Coronary artery (tissue), 2 donors: ENCODE measurements around the gene PIAS2.
A peak's percentile ranks its signal among the peaks of the same experiment; 100 is the strongest.
"Not testable (repeated sequence)": the region's sequence is repeated elsewhere in the genome, so short reads cannot be mapped to it uniquely, and the experiment has no call there.

Experiments
- DNase-seq: peaks from one replicate; pipeline ENCODE4 v3.0.0-alpha.2; 2017; ENCODE audit warnings: low spot score
- H3K27ac ChIP-seq, 2 donors: fragments of 200-600 bp; sonication (generic); one replicate each; pipeline ENCODE4 v1.5.1; 2016 to 2019
- H3K4me3 ChIP-seq: fragments of 200-600 bp; sonication (generic); 2 replicates; pipeline ENCODE4 v1.5.1; 2016; ENCODE audit warnings: mild to moderate bottlenecking, moderate library complexity
- CTCF ChIP-seq: fragments of 200-600 bp; sonication (generic); IDR thresholded peaks from one replicate; pipeline ENCODE4 v1.5.1; 2019; ENCODE audit warnings: antibody characterized with exemption

PIAS2 gene

DNA sequence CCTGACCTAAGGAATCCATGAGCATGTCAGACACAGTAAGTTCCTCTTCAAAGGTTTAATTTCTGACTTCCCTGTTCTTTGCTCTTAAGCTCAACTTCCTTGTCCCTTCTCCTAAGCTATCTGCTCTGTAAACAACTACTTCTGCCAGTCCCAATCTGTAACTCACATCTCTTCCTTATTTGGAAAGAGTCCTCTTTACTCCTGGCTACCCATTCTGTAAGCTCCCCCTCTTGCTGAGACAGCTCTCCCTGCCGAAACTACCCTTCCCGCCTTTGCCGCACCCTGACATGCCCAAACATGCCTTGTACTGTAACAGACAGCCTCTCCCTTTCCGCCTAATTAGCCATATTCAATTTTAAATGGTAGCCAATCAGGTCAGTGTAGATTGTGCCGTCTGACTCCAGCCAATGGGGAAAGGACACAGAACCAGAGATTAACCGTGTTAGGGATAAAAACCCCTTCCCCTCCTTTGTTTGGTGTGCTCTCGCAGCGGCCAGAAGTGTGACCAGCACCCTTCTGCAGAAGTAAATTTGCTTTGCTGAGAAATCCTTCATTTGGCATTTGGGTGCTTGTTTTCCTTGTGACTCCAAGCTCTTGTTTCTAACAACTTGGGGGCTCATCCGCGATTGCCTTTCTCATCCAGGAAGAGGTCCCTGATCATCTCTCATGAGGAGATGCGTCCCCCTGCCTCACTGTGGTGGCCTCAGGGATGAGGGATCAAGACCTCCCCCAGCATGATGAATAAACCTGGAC is 49.0 kb downstream of the PIAS2 start:
- DNase-seq = no peak
- H3K4me3 ChIP-seq = no peak overlapping the region

GRCh38 chr18:46867367-46868143 is 49.8 kb downstream of the PIAS2 start:
- H3K27ac ChIP-seq = peak overlapping the region in 1 of 2 donors; percentile 33
- no peak for DNase-seq
- no peak for TF ChIP-seq CTCF
- no peak overlapping the region for H3K4me3 ChIP-seq

More for the DNA sequence above, 49.0 kb downstream of the PIAS2 start:
- H3K27ac ChIP-seq = peak overlapping the region in 1 of 2 donors; percentile 9
- no peak for TF ChIP-seq CTCF

GRCh38 chr18:46866523-46866922 is 50.8 kb downstream of the PIAS2 start:
- H3K27ac ChIP-seq = no peak overlapping the region
- no peak for TF ChIP-seq CTCF
- no peak overlapping the region for H3K4me3 ChIP-seq
- no peak for DNase-seq

GRCh38 chr18:46865245-46865644 is 52.1 kb downstream of the PIAS2 start:
- not testable (repeated sequence) for DNase-seq, H3K27ac ChIP-seq, H3K4me3 ChIP-seq

- DNase-seq = no peak
- no peak overlapping the region for H3K4me3 ChIP-seq
Observed at GRCh38 chr18:46859855-46860254, 57.5 kb downstream of the PIAS2 start.

DNA sequence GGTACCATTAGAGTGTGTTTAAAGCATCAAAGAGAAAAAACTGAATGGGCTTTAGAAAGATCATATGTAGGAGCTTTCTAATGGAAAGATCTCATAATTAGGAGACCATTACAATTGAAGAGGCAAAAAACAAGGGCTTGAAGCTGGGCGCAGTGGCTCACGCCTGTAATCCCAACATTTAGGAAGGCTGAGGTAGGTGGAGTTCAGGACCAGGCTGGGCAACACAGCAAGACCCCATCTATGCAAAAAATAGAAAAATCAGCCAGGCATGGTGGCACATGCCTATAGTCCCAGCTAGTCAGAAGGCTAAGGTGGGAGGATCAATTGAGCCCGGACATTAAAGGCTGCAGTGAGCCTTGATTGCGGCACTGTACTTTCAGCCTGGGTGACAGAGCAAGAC is 59.0 kb downstream of the PIAS2 start:
- Histone ChIP-seq H3K27ac (no peak overlapping the region), H3K4me3 (no peak overlapping the region)
- no peak for DNase-seq
- TF ChIP-seq CTCF = no peak

More at GRCh38 chr18:46859855-46860254, 57.5 kb downstream of the PIAS2 start:
- no peak overlapping the region for H3K27ac ChIP-seq
- TF ChIP-seq CTCF = no peak

DNA sequence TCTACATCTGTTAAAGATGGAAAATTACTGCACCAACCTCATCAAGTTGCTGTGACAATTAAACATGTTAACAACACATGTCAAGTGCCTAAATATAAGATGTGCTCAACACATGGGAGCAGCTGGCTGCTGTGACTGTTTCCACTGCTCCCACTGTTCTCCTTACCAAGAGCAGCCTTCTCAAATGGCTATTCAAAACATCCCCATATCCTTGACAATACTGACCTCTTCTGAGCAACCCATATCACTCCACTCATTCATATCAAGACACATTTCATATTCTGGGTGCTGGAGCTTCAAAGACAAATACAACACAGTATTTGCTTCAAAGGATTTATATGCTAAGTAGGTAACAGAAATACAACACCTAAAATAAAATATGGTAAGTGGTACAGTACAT is 60.3 kb downstream of the PIAS2 start:
- H3K4me3 ChIP-seq = no peak overlapping the region
- DNase-seq = no peak
- no peak for TF ChIP-seq CTCF
- no peak overlapping the region for H3K27ac ChIP-seq
